DND-41 (cell line): ENCODE results near the gene INTU.

Source experiments
- EZH2 ChIP-seq: IDR thresholded peaks from 3 replicates; pipeline ENCODE4 v1.6.1; 2012; ENCODE audit warnings: borderline replicate concordance, low read depth, mild to moderate bottlenecking, moderate library complexity, low read length, inconsistent platforms; ENCODE audit not compliant: severe bottlenecking
- TF ChIP-seq, protein P1 (sequence below): IDR thresholded peaks from 2 replicates; pipeline ENCODE4 v1.5.1; 2012; ENCODE audit warnings: borderline replicate concordance, low read length, moderate library complexity, mild to moderate bottlenecking; ENCODE audit not compliant: poor library complexity, severe bottlenecking; ENCODE audit errors: extremely low read depth

DNA sequence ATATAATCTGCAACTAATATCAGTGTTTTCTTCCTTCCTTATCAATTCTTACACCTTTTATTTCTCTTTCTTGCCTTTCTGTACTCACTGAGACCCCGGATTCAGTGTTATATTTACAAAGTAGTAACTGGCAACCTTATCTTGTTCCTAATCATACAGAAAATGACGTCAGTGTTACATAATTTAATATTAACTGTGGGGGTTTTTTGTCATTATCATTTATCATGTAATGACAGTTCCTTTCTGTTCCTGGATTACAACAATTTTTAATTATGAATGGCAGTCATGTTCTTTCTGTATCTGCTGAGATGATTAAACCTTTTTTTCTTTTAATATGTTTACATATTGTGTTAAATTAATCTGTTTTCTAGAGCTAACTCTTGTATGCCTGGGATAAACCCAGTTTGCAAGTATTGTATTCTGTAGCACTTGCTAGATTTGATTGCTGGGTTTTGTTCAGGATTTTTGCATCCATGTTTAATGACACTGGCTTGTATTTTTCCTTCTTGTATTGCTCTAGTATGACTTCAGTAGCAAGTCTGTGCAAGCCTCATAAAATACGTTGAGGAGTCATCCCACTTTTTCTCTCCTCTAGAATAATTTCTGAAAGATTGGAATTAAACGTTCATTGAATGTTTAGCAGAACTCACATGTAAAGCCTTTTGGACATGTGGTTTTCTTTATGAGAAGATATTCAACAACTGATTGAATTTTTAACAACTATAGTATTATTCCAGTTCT is 138.9 kb downstream of the INTU start:
- TF ChIP-seq, protein P1, sequence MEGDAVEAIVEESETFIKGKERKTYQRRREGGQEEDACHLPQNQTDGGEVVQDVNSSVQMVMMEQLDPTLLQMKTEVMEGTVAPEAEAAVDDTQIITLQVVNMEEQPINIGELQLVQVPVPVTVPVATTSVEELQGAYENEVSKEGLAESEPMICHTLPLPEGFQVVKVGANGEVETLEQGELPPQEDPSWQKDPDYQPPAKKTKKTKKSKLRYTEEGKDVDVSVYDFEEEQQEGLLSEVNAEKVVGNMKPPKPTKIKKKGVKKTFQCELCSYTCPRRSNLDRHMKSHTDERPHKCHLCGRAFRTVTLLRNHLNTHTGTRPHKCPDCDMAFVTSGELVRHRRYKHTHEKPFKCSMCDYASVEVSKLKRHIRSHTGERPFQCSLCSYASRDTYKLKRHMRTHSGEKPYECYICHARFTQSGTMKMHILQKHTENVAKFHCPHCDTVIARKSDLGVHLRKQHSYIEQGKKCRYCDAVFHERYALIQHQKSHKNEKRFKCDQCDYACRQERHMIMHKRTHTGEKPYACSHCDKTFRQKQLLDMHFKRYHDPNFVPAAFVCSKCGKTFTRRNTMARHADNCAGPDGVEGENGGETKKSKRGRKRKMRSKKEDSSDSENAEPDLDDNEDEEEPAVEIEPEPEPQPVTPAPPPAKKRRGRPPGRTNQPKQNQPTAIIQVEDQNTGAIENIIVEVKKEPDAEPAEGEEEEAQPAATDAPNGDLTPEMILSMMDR = no peak
- no peak for TF ChIP-seq EZH2
